KBM-7 (cell line): ENCODE results near the gene ACTR3C.

Experiments
- DNase-seq: peaks from one replicate; pipeline ENCODE4 v3.0.0-alpha.2; 2015
- in situ Hi-C: fragments of 300-500 bp; cut with MboI; formaldehyde crosslinking; loops from 2 replicates; pipeline ENCODE4 v1.14.3; 2020; ENCODE audit warnings: low sequenced_read_pairs, low pct_unique_long_range_greater_than_20kb, mixed read lengths

ACTR3C gene

DNA sequence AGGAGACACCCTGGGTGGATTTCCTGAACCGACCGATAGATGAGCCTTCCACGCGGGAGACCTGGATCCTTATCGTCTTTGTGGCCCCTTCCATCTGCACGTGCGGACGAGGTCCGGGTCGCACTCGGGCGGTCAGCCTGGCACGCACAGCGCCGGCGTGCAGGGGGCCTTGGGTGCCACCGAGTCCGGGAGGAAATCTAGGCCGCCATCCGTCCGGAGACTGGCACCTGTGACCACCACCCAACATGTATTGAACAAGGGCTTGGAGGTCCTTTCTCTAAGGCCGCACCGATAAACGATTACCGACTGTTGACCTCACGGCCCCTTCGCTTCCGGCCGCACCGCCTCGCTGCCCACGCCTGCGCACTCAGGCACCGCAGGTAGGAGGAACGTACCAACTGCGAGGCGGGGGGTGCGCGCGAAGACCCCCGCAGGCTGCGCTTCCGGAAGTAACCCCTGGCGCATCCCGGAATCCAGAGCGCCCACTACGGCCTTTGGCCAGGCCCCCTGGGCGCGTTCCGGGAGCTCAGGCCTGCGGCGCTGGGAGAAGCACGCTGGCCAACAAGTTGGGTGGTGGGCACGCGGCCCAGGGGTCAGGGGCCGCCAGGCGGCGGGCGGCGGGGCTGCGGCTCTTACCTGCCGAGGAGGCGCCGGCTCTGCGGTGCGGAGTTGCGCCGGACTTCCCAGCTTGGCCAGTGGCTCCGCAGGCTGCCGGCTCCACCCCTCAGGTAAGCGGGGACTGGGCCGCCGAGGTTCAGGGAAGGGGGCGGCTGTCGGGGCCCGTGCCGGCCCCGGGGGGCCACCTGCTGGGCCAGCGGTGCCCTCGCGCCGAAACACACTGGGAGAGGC lies at the start of gene ACTR3C, which contains the start of gene LRRC61:
Gene ACTR3C, minus strand, starts transcription at position 713 of the 849 bp plus-strand sequence. CDS start 28,249 bp downstream, outside the sequence.
Gene LRRC61, plus strand, starts transcription at position 523 of the 849 bp plus-strand sequence. CDS start 13,507 bp downstream, outside the sequence.
- in situ Hi-C loops, result no loop called here
- DNase-seq, result peak; percentile 49

DNA sequence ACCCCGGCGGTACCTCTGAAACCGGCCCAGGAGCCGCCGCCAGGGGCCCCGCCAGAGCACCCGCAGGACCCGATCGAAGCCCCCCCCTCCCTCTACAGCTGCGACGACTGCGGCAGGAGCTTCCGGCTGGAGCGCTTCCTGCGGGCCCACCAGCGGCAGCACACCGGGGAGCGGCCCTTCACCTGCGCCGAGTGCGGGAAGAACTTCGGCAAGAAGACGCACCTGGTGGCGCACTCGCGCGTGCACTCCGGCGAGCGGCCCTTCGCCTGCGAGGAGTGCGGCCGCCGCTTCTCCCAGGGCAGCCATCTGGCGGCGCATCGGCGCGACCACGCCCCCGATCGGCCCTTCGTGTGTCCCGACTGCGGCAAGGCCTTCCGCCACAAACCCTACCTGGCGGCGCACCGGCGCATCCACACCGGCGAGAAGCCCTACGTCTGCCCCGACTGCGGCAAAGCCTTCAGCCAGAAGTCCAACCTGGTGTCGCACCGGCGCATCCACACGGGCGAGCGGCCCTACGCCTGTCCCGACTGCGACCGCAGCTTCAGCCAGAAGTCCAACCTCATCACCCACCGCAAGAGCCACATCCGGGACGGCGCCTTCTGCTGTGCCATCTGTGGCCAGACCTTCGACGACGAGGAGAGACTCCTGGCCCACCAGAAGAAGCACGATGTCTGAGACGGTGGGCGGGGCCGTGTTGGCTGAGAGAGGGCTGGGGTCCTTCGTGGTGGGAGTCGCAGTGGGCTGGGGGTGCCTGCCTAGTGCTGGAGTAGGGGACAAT lies 49.1 kb upstream of the ACTR3C start:
- in situ Hi-C loops, result no loop called here

DNA sequence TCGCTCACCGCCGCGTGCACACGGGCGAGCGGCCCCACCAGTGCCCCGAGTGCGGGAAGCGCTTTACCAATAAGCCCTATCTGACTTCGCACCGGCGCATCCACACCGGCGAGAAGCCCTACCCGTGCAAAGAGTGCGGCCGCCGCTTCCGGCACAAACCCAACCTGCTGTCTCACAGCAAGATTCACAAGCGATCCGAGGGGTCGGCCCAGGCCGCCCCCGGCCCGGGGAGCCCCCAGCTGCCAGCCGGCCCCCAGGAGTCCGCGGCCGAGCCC lies 48.6 kb upstream of the ACTR3C start:
- in situ Hi-C loops, result no loop called here
- no peak for DNase-seq

More for the DNA sequence above, 49.1 kb upstream of the ACTR3C start:
- DNase-seq, result no peak

DNA sequence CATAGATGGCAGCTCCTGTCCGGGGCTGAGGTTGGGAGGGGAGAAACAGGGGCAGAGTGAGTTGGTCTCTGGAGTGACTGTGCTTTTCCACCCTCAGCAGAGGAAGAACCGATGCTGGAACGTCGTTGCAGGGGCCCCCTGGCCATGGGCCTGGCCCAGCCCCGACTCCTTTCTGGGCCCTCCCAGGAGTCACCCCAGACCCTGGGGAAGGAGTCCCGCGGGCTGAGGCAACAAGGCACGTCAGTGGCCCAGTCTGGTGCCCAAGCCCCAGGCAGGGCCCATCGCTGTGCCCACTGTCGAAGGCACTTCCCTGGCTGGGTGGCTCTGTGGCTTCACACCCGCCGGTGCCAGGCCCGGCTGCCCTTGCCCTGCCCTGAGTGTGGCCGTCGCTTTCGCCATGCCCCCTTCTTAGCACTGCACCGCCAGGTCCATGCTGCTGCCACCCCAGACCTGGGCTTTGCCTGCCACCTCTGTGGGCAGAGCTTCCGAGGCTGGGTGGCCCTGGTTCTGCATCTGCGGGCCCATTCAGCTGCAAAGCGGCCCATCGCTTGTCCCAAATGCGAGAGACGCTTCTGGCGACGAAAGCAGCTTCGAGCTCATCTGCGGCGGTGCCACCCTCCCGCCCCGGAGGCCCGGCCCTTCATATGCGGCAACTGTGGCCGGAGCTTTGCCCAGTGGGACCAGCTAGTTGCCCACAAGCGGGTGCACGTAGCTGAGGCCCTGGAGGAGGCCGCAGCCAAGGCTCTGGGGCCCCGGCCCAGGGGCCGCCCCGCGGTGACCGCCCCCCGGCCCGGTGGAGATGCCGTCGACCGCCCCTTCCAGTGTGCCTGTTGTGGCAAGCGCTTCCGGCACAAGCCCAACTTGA lies 48.0 kb upstream of the ACTR3C start:
- no peak for DNase-seq
- in situ Hi-C loops, result no loop called here

DNA sequence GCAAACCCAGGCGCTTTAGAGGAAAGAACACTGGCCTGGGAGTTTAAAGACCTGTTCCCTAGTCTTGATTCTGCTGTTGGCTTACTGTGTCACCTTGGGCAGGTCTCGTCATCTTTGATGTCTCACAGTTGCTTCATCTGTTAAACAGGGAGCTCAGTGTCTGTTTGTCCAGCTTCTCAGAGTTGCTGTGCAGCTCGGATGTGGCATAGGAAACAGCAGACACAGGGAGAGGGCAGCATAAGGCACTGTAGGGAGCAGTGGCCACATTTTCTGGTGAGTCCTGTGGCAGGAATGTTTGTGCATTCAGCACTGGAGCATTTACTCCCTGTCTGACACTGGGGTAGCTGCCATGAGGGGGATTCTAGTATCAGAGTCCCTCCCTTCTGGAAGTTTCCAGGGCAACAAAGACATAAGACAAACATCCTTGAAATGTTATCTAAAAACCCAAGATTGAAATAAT lies 47.3 kb upstream of the ACTR3C start:
- no peak for DNase-seq
- in situ Hi-C loops, result no loop called here

DNA sequence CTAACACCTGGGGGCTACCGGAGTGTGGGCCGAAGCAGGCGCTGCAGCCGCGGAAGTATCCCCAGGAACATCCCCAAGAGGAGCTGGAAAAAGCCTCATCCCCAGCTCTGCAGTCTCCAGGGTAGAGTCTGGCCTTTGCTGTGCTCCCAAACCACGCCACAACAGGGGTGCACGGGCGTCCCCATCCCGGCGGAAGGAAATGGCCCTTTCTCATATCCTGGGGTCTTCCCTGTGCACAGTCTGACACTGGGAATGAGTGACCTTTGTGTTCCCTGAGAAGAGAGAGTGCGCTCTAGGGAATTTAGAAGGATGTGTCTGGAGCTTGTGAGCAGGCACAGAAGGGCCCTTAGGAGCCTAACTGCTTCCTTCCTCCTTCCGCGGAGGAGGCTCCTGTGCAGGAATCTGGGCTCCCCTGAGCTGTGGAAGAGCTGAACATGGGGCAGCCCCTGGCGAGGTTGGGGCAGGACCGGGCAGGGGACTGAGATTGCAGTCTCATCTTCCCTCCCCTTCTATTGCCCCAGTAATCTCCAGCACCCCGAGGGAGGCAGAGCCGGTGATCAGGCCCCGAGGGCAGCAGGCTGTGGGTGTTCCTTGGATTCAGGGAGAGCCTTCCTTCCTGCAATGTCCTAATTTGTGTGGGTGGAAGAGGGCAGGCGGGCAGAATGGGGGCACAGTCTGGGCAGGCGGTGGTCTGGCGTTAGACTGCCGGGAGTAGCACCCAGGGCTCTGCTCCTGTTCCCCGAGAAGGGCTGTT lies 46.6 kb upstream of the ACTR3C start:
- DNase-seq, result no peak
- in situ Hi-C loops, result no loop called here

DNA sequence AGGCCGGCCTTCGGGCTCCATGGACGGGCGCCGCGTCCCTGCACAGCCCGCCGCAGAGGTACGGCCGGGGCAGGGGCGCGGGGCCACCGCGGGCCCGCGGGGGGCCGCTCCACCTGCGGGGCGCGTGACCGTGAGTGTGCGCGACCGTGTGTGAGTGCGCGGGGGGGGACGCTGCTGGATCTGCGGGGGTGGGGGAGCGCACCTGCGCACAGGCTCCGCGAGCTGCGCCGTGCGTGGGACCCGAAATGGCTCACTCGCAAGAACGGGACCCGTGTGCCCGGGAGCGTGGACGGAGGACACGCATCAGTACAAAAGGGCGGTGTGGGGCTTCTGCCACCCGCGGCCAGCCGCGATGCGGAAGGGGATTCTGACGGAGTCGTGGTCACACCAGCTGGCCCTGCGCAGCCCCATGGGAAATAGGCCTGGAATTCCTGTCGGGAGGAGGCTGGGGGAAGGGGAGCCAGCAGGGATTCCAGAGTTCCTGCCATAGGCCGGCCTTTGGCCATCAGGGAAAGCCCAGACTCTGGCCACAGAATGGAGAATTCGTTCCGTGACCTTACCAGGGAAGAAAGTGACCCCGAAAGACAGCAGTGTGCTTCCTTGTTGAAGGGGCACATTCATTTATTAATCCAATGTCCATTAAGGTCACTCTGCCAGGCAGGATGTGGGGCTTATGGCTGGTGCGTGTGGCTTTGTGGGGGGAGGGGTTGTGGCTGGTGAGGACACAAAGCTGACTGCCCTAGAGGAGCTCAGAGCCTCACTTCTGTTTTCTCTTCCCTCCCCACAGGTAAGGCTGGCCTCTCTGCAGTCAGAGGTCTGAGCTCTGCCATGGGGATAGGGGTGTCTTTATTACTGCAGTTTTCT lies 45.8 kb upstream of the ACTR3C start:
- DNase-seq, result peak; percentile 59
- in situ Hi-C loops, result no loop called here

DNA sequence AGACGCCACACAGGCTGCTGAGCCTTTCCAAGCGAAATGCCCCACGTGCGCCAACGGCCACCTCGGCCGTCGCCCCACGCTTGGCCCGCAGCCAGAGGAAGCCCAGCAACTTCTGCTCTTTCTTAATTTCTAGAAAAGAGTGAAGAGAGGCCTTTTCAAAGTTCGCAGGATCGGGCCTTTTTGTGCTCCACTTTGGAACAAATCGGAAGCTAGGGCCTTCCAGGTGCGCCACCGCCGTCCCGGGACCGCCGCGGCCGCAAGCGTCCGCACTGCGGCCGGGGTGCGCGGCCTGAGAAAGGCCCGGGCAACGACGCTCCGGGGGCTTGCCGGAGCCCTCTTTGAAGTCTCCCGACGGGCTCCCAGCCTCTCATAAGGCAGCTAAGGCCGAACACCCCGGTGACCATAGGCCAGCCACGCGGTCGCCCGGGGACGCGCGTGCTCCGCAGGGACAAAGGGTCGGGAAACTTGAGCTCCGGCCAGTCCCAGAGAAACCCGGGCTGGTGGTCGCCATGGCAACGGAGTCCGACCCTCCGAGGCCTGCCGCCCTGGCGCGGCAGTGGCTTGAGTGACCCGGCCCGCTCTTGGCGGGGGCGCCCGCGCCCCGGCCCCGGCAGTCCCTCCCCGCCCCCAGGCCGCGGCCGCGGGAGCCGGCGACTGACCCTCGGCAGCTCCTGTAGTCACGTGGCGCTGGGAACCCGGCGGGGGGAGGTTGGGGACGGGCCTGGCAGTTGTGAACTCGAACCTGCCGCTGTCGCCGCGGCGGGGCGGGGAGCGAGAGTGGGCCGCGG lies 44.9 kb upstream of the ACTR3C start, which contains the start of gene REPIN1:
Gene REPIN1, plus strand, starts transcription at position 727 of the 788 bp plus-strand sequence. CDS start 890 bp downstream, outside the sequence.
- peak; percentile 83 for DNase-seq
- in situ Hi-C loops, result no loop called here

DNA sequence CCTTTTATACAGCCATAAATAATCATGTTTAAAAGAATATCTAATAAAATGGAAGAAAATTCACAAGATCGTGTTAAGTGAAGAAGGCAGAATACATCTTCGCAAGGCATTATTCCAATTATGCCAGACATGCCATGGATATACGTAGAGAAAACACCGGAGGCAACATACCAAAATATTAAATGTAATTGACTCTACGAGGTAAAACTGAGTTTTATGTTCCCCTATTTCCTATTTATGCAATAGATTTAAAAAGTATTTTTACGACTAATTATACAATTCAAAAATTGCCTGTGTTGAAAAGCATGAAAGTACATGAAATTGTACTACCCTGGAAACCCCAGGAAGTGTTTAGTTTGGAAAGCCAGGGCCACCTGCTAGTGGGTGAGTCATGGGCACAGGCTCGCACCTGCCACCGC lies 44.3 kb upstream of the ACTR3C start:
- in situ Hi-C loops, result no loop called here
- no peak for DNase-seq

DNA sequence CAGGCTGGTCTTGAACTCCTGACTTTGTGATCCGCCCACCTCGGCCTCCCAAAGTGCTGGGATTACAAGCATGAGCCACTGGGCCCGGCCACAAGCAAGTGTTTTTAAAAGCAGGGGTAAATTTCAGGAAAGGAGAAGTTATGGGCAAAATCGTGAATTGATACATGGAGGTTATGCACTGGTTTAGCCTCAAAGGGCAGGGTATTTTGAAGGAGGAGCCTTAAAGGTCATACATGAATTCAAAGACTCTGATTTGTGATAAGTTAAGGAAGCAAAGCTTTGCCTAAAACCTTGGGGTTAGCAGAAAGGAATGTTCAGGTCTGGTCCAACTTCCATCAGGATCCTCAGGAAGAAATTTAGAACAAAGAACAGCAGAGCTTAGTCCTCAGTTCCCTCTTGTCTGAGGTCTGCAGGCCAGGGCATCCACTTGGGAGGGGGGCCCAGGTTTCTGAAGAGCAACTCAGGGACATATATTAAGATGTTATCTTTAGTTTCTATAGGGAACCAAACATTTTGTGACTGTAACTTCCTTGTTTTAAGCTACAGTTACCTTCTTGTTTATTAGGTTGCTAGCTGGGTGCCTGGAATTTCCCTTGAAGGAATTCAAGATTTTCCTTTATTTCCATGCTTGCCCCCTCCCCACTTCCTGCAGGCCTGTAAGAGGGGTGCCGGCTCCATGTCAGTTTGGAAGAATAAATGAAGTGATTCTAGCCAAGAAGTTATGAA lies 42.5 kb upstream of the ACTR3C start:
- peak; percentile 80 for DNase-seq
- in situ Hi-C loops, result no loop called here

DNA sequence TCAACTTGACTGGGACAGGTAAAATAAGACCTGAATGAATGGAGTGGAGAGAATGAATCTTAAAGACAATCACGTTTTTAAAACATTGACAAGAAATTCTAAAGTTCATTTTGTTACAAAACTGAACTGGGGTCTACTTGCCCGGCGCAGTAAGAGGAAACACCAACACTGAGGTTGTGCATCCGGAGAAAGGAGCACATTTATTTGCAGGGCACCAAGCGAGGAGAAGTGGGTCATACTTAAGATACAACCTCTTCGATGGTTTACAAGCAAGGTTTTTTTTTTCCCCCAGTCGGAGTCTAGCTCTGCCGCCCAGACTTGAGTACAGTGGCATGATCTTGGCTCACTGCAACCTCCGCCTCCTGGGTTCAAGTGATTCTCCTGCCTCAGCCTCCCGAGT lies 41.8 kb upstream of the ACTR3C start:
- in situ Hi-C loops, result no loop called here
- no peak for DNase-seq

DNA sequence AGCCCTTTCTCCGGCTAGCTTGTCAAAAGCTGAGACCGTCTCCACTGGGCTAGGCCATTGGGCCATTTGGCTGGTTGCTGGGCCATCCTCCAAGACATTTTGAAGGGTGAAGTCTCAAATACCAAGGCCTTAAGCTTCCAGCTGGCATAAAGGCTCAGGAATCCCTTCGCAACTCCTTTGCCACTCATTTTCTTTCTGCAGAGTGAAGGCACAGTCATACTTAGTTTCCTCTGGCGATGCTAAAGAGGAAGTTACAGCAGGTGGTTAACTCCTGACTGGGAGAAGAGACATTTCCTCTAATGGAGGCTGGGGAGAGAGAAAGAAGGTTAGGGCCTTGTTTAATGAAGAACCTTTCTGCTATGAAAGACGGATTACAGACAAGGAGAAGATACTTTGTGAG lies 40.5 kb upstream of the ACTR3C start:
- peak; percentile 77 for DNase-seq
- in situ Hi-C loops, result no loop called here

DNA sequence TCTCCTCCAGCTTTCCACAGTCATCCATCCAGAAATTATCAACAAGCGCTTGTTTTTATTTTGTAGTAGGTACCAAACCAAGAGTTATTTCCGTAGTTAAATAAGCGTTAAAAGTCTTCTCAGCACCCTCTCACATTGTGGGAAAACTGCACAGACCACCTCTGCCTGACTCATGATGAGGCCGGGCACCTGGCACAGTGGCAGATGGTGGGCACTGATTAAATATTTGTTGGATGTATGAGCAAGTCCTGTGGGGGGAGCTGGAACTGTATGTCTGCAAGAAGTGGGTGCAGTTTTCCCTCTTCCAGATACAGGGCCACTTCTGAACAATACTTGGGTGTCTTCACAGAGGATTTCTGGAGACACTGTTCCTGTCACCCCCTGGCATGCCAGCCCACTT lies 40.0 kb upstream of the ACTR3C start:
- DNase-seq, result no peak
- in situ Hi-C loops, result no loop called here

DNA sequence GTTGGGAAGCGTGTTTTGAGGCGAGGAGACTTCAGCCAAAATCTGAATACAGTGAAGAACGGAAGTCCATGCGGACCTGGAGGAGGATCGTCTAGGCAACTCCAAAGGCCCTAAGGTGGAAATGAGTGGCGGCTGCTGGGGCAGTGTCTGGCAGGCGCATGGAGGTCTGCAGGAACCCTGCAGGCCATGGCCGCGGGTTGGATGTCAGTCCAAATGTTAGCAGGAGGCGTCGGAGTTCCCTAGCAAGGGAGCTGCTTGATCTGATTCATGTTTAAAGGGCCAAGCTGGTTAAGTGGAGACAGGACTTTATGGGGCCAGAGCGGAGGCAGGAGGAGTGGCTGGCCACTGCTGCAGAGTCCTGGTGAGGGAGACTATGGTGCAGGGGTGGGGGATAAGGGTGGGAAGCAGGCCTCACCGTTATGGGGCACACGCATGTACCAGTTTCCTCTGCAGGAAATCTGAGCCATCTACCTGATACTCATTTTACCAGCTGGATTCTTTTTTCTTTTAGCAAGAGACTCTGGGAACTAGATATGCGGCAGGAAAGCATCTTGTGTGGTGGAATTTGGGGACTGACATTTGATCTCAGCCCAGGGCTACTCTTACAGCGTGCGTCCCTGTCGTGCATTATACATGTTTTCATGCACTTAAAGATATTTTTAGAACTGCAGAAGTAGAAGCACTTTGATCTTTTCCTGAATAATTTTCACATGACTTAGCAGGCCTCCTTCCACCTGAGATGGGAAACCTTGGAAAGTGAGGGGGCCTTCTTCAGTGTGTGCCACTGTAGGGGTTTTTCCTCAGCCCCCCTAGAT lies 38.7 kb upstream of the ACTR3C start:
- peak; percentile 35 for DNase-seq
- in situ Hi-C loops, result no loop called here

DNA sequence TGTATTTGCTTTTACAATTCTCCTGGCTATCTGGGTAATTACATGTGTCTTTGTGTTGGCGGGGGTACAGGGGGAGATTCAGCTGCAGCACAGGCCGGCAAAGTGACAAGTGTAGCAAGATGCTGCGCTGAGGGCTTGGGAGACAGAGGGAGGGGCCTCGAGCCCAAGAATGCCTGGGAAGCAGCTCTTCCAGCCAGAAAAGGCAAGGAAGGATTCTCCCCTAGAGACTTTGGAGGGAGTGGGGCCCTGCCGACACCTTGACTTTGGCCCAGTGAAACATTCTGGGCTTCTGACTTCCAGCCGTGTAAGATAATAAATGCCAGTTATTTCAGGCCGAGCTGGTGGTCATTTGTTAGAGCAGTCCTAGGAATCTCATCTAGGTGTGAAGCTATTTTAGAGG lies 38.1 kb upstream of the ACTR3C start:
- in situ Hi-C loops, result no loop called here
- no peak for DNase-seq
